Putamen (tissue), 1 donor: ENCODE data around the gene PIGZ.

Experiments used
- DNase-seq: peaks from one replicate; pipeline ENCODE4 v3.0.0-alpha.2; 2016; ENCODE audit warnings: low spot score

Gene PIGZ

DNA sequence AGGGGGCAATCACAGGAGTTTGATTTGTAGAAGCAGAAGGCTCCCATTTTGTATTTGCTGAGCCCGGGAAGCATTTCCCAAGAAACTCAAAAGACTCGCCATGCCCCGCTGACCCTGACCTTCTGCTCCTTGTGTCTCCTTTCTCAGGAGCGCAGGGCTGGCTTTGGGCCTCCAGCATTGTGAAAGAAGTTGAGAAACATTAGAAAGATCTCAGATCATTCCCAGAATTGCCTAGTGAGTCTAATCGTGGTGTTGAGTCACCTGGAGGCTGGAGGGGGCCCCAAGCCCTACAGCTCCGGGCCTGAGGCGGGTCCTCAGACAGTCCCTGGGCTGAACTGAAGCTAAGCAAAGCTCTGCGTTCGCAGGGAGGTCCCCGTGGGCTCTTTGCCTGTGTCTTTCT lies 10.9 kb upstream of the PIGZ start:
- no peak for DNase-seq

DNA sequence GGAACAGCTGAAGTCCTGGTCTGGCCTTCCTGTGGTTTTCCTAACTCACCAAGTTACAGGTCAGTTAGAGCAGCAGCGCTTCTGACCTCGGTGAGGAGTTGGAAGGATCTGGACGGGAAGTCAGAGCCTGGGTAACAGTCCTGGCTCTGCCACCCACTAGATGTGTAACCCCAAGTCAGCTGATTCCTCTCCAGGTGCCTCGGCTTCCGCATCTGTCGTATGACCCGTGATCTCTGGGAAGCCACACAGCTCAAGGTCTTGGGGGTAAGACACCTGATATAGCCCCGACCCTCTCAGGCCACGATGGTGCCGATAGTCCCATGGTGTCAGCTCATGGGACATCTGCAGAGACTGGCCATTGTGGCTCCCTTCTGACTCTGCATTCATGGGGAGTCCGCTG lies 8.3 kb upstream of the PIGZ start:
- no peak for DNase-seq

GRCh38 chr3:196975349-196975748 lies 6.7 kb upstream of the PIGZ start:
- DNase-seq, result no peak

DNA sequence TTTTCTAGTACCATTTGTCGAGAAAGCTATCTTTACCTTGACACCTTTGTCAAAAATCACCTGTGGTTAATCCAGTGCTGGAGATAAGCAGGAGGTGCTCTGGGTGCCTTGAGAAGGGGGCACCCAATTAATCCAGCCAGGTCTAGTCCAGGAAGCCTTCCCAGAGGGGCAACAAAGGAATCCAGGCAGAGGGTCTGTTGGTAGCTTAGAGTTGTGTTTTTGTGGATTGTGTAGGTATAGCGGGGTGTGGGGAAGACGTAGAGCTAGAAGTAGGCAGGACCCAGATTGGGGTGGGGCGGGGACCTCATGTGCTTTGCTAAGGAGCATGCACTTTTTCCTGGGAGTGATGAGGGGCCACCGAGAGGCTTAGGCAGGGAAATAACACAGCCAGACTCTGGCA lies 6.0 kb upstream of the PIGZ start:
- no peak for DNase-seq

DNA sequence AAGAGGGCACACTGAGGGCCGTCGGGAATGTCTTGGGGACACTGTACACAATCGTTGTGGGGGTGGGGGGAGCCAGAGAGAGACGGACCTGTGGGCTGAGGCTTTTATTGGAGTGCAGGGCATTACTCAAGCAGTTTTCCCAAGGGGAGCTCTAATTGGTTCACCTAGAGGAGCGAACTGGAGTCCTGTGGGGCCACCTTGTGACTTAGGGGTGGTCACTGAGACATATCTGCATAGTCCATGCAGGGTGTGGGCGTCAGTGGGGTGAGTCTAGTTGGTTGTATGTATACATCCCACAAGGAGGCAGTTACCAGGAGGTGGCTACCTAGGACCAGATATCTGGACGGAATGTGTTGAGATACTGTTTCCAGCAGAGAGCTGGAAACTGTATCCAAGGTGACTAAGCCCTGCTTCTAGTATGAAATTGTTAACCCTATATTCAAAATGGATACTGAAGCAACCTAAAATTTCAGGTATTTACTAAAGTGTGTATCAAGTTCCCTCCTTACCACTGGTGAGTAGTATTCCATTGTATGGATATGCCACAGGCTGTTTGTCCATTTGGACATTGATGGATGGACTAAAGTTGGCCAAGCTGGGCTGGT lies 2.6 kb upstream of the PIGZ start:
- no peak for DNase-seq

DNA sequence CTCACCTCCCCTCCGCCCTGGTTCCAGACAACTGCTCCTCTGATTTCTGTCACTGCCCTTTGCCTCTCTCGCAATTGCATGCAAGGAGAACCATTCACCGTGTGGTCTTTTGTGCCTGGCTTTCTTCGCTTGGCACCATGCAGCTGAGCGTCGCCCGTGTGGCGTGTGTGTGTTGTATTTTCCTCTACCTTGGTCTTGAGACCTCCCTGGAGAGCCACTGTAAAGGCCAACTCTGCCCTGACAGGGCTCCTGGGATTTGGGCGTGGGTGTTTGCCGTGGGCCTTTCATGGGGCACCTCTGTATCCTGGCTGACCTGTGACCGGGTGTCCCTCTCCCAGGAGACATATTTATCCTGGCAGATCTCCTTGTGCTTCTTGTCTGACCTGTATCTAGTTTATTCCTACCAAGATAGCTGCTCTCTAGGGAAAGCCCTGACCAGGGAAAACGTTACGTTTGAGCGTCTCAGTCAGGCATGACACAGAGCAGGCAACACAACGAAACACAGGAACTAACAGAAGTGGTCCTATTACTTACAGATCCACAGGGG lies 2.0 kb upstream of the PIGZ start:
- no peak for DNase-seq

- DNase-seq, result peak; percentile 25
These were observed 1.3 kb upstream of the PIGZ start for GRCh38 chr3:196969660-196970546.

DNA sequence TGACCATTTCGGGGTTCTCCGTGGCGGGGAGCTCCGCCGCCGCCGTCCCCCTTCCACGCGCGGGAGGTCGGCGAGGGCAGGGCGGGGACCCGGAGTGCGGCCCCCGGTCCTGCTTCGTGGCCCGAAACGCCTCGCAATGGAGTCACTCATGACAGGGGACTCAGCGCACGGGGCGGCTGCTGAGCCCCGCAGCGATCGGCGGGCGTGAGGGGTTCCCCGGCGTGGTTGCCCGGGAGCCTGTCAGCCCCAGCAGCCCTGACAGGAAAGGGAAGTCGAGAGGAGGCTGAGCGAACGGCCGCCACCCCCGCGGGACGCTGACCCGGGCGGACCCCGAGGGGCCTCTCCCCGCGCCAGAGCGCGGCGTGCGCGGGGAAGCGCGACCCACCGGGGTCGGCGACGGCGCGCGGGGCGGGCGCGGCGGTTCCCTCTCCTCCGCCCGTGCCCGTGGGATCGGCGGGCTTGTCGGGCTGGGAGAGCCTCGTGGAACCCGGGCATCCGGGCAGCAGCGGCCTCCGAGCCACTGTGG lies 564 bp upstream of the PIGZ start:
- DNase-seq, result no peak

DNA sequence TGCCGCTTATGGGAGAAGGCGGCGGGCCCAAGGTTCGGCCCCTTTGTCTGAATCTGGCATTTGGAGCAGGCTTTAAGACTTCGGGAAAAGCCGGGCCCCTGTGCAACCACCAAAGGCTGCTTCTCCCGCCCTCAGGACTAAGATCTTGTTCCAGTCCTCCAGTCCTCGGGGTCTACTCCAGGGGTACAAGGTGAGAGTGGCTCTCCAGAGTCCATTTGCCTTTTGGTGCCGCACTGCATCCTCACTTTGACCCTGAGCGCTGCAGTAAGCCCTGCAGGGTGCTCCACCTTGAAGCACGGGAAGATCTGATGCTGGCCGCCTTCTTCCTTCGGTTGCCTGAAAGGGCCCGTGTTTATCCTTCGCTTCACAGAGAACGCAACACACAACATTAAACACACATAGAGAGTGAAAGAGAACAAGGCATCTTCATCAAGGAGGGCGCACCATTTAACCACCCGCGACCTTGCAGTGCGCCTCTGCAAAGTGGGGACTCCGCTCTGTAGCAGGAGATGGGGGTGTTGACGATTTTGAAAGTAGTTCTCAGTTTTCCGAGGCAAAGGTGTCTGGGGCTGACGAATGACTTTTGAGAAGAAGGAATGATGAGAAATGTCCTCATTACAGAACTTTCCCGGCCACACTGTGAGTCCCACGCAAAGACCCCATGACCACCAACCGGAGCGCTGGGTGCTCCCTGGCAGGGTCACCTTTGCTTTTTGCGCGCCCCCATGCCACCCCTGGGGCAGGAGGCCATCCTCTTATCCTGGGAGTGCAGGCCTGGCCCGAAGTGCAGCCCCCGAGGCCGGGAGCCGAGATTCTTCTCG lies 1.0 kb downstream of the PIGZ start:
- no peak for DNase-seq

- DNase-seq, result no peak
These were observed 1.9 kb downstream of the PIGZ start for GRCh38 chr3:196966526-196967401.

GRCh38 chr3:196965804-196966173 lies 2.8 kb downstream of the PIGZ start:
- DNase-seq, result no peak

DNA sequence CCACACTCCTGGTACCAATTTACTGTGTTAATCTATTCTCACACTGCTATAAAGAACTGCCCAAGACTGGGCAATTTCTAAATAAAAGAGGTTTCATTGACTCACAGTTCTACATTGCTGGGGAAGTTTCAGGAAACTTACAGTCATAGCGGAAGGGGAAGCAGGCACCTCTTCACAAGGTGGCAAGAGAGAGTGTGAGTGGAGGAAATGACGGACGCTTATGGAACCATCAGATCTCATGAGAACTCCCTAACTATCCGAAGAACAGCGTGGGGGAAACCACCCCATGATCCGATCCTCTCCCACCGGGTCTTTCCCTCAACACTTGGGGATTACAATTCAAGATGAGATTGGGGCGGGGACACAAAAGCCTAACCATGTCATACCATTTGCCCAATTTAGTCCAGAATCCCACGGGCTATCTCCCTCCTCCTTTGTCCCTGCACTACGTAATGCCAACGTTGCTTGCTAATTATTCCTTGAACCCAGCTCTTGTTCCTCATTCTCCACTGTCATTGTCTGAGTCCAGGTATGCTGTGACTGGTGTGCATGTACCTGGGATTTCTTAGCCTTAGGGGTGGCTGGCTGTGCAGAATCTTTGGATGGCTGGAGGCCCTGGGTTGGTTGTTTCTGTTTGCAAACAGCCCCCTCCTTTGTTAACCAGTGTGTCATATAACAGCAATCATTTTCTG lies 3.4 kb downstream of the PIGZ start:
- DNase-seq, result no peak

GRCh38 chr3:196963631-196963953 lies 5.0 kb downstream of the PIGZ start:
- no peak for DNase-seq

DNA sequence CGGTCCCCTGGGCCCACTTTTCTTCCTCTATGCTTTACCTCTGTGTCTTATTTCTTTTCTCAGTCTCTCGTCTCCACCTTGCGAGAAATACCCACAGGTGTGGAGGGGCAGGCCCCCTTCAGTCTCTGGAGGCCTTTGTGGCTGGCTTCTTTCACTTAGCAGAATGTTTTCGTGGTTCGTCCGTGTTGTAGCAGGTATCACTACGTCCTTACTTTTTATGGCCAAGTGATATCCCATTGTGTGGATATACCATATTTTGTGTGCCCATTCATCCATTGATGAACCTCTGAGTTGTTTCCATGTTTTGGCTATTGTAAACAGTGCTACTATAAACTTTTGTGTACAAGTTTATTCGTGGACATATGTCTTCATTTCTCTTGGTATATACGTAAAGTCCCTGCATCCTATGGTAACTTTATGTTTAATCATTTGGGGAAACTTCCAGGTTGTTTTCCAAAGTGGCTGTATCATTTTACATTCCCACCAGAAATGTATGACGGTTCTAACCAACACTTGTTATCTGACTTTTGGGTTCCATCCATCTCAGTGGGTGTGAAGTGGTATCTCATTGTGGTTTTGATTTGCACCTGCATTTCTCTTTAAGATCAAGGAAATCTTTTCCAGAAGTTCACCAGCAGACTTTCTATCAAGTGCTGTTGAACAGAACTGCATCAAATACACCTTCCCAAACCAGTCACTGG lies 5.6 kb downstream of the PIGZ start:
- DNase-seq, result no peak

- no peak for DNase-seq
These were observed 6.3 kb downstream of the PIGZ start for GRCh38 chr3:196962108-196962929.

DNA sequence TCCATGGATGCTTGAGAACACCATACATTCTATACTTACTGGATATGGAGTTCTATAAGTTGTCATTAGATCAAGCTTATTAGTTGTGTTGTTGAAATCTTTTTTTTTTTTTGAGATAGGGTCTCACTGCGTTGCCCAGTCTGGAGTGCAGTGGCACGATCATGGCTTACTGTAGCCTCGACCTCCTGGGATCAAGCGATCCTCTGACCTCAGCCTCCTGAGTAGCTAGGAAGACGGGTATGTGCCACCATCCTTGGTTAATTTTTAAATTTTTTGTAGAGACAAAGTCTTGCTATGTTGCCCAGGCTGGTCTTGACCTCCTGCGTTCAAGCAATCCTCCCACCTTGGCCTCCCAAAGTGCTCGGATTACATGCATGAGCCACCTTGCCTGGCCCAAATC lies 13.8 kb downstream of the PIGZ start:
- no peak for DNase-seq

- DNase-seq, result no peak
These were observed 17.3 kb downstream of the PIGZ start for GRCh38 chr3:196951371-196951770.

DNA sequence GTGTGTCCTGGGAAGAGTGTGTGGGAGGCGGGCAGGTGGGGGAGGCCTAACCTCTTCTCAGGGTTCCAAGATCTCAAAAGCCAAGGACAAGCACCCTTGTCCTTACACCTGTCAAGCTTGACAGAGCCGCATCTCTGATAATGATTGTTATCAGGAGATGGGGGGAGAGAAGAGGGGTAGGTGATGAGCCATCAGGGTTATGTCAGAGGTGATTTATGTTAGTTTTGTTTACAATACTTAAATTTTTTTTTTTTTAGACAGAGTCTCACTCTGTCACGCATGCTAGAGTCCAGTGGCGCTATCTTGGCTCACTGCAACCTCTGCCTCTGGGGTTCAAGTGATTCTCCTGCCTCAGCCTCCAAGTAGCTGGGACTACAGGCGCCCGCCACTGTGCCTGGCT lies 18.9 kb downstream of the PIGZ start:
- no peak for DNase-seq

- no peak for DNase-seq
These were observed 19.4 kb downstream of the PIGZ start for GRCh38 chr3:196949285-196949619.
